Measurements from ENCODE around the gene C1orf53. TPM values are rescaled to one million over a fixed set of nuclear protein-coding genes. Genes with fewer than 3 reads are reported as not detected.
"Not testable (repeated sequence)": the region's sequence is repeated elsewhere in the genome, so short reads cannot be mapped to it uniquely, and the experiment has no call there.

Gene C1orf53
- total RNA-seq, 4 donors from 2014 or later = 1.3 to 11.8 (median 10.3) TPM; not detected in 1

DNA sequence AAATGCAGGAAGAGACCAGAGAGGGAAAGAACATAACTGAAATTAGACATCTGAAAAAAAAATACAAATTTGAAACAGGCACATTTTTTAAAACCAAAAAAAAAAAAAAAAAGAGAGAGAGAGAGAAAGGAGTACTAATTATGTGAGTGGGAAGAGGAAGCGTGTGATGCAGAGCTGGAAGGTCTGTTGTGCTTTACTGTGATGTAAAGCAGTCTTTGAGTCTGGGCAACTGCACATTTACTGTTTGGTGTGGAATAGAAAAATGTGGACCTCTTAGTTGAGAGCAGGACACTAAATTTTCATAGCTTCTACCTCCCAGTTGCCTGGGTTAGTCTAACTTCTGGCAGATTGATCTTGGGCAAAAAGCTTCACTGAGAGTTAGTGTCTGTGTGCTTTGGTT lies 31.2 kb downstream of the C1orf53 start:
- no peak for DNase-seq (ENCODE audit: low spot score in 2 of 2)
- TF ChIP-seq EP300 (IDR thresholded peaks at IDR 0.05) (no peak), POLR2AphosphoS5 (IDR thresholded peaks at IDR 0.05) (no peak), POLR2A (IDR thresholded peaks at IDR 0.05) (no peak)
- TF ChIP-seq, protein P1, sequence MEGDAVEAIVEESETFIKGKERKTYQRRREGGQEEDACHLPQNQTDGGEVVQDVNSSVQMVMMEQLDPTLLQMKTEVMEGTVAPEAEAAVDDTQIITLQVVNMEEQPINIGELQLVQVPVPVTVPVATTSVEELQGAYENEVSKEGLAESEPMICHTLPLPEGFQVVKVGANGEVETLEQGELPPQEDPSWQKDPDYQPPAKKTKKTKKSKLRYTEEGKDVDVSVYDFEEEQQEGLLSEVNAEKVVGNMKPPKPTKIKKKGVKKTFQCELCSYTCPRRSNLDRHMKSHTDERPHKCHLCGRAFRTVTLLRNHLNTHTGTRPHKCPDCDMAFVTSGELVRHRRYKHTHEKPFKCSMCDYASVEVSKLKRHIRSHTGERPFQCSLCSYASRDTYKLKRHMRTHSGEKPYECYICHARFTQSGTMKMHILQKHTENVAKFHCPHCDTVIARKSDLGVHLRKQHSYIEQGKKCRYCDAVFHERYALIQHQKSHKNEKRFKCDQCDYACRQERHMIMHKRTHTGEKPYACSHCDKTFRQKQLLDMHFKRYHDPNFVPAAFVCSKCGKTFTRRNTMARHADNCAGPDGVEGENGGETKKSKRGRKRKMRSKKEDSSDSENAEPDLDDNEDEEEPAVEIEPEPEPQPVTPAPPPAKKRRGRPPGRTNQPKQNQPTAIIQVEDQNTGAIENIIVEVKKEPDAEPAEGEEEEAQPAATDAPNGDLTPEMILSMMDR (IDR thresholded peaks at IDR 0.05) = no peak
- WGBS = 38% methylated on average over 1 of the region's 1 CpG
- no peaks in the 10 kb centered on the region for H3K4me1 ChIP-seq
- H3K27me3 ChIP-seq = peaks cover 67% of the 10 kb centered on the region
- no peak overlapping the region for H3K27ac ChIP-seq
- H3K36me3 ChIP-seq = no peaks in the 10 kb centered on the region
- no peak overlapping the region for H3K4me3 ChIP-seq
- no peaks in the 10 kb centered on the region for H3K9me3 ChIP-seq

DNA sequence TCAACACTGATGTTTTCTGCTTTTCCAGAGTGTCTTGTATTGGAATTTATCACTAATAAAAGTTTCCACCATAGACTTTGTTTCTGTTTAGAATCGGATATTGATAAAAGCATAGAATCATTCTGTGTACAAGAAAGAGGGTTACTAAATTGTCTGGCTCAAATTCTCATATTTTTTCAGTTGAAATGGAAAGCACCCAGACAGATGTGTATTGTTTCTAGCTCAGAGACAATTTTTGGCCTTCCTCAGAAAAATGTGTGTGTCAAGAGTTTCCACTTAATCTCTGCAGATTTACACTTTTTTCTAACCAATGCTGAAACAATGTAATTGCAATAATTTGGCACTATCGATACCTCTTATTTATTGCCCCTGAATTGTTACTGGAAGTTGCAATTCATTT lies 35.0 kb downstream of the C1orf53 start:
- TF ChIP-seq POLR2A (IDR thresholded peaks at IDR 0.05) (no peak), POLR2AphosphoS5 (IDR thresholded peaks at IDR 0.05) (no peak), EP300 (IDR thresholded peaks at IDR 0.05) (no peak)
- TF ChIP-seq, protein P1 (IDR thresholded peaks at IDR 0.05) = no peak
- H3K27ac ChIP-seq = no peak overlapping the region
- WGBS = 89% methylated on average over 2 of the region's 2 CpGs
- no peak overlapping the region for H3K4me3 ChIP-seq
- H3K36me3 ChIP-seq = no peaks in the 10 kb centered on the region
- no peak for DNase-seq (ENCODE audit: low spot score in 2 of 2)
- H3K27me3 ChIP-seq = peaks cover 41% of the 10 kb centered on the region
- H3K4me1 ChIP-seq = no peaks in the 10 kb centered on the region
- H3K9me3 ChIP-seq = no peaks in the 10 kb centered on the region

DNA sequence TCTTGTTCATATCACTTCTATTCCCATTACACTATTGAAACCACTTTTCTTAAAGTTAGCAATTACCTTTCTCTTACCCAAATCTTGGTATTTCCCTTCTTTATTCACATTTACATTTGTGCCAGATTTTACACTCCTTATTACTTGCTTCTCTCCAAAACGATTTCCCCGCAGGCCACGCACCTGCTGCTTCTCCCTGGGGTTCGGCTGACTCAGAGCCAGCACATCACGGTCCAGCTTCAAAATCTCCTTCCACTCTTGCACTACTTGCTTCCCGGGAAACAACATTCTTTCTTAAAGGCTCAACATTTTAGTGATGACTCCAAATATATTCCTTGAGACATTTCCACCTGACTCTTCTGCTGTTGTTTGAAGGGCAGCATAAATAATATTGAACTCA lies 35.5 kb downstream of the C1orf53 start:
- TF ChIP-seq POLR2AphosphoS5 (IDR thresholded peaks at IDR 0.05) (no peak), EP300 (IDR thresholded peaks at IDR 0.05) (no peak), POLR2A (IDR thresholded peaks at IDR 0.05) (no peak)
- TF ChIP-seq, protein P1 (IDR thresholded peaks at IDR 0.05) = no peak
- Histone ChIP-seq H3K4me1 (no peaks in the 10 kb centered on the region), H3K27me3 (peaks cover 36% of the 10 kb centered on the region), H3K9me3 (no peaks in the 10 kb centered on the region), H3K27ac (no peak overlapping the region), H3K4me3 (no peak overlapping the region), H3K36me3 (no peaks in the 10 kb centered on the region)
- 76% methylated on average over 6 of the region's 6 CpGs for WGBS
- DNase-seq (ENCODE audit: low spot score in 2 of 2) = no peak

DNA sequence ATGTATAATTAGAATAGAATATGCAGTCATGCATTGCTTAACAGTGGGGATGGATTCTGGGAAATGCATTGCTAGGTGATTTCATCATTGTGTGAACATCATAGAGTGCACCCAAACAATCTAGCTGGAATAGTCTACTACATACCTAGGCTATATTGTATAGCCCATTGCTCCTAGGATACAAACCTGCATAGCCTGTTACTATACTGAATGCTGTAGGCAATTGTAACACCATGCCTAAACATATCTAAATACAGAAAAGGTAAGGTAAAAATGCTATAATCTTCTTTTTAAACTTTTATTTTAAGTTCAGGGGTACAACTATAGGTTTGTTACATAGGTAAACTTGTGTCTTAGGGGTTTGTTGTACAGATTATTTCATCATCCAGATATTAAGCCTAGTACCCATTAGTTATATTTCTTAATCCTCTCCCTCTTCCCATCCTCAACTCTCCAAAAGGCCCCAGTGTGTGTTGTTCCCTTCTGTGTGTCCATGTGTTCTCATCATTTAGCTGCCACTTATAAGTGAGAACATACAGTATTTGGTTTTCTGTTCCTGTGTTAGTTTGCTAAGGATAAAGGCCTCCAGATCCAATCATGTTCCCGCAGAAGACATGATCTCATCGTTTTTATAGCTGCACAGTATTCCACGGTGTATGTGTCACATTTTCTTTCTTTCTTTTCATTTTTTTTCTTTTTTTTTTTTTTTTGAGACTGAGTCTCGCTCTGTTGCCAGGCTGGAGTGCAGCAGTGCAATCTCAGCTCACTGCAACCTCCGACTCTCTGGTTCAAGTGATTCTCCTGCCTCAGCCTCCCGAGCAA lies 36.9 kb downstream of the C1orf53 start:
- not testable (repeated sequence) for H3K36me3 ChIP-seq; H3K4me1 ChIP-seq; H3K9me3 ChIP-seq; DNase-seq (ENCODE audit: low spot score in 2 of 2); H3K4me3 ChIP-seq; H3K27ac ChIP-seq
- WGBS = 79% methylated on average over 6 of the region's 6 CpGs
- peaks cover 22% of the 10 kb centered on the region for H3K27me3 ChIP-seq

DNA sequence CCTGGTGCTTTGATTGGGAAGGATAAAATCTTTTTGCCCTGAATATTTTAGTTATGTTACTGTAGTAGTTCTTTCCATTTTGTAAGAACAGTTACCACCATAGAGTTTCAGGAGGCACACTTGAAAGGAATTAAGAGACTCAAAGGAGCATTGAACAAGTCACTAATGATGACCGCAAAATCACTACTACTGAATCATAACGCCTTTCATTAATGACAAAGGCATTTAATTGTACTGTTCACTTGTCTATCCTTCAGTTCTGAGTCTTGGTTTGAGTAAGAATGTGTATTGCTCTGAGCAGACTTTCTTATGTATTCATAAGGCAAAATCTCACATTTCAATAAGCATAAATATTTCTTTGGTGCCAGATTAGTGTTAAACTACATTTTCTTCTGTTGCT lies 39.6 kb downstream of the C1orf53 start:
- TF ChIP-seq, protein P1 (IDR thresholded peaks at IDR 0.05) = no peak
- no peak for TF ChIP-seq EP300 (IDR thresholded peaks at IDR 0.05)
- no peak for TF ChIP-seq POLR2AphosphoS5 (IDR thresholded peaks at IDR 0.05)
- TF ChIP-seq POLR2A (IDR thresholded peaks at IDR 0.05) = no peak
- Histone ChIP-seq H3K4me3 (no peak overlapping the region), H3K36me3 (no peaks in the 10 kb centered on the region), H3K9me3 (no peaks in the 10 kb centered on the region), H3K27me3 (peaks cover 13% of the 10 kb centered on the region), H3K27ac (no peak overlapping the region), H3K4me1 (no peaks in the 10 kb centered on the region)
- 97% methylated on average over 2 of the region's 2 CpGs for WGBS
- no peak for DNase-seq (ENCODE audit: low spot score in 2 of 2)

Measured in suprapubic skin (tissue), 4 donors.